H1 (cell line): Measurements from ENCODE around the gene STIM1. TPM values are rescaled to one million over a fixed set of nuclear protein-coding genes. Genes with fewer than 3 reads are reported as not detected.

Experiments used
- CTCF ChIA-PET: fragments of 300-600 bp; sonication (Branson Sonifier 250); formaldehyde crosslinking; loops from one replicate; lab custom pipeline; 2021; ENCODE audit not compliant: partially characterized antibody; lab: Charles Lee
- POLR2A ChIA-PET: fragments of 300-600 bp; sonication (Branson Sonifier 250); formaldehyde crosslinking; loops from one replicate; lab custom pipeline; 2021; ENCODE audit warnings: inconsistent platforms; ENCODE audit not compliant: partially characterized antibody; lab: Charles Lee
- DNase-seq, 2 experiments: peaks; one replicate each; pipeline versions ENCODE4 v3.0.0 to v3.0.0-alpha.2; 2010 to 2022; ENCODE audit warnings: low spot score in 2 of 2, low read depth in 1 of 2, mixed read lengths in 1 of 2
- FAIRE-seq: peaks from 2 replicates; lab custom pipeline; 2011; peaks lifted over from hg19 to GRCh38; lab: Jason Lieb, UNC
- H2AFZ ChIP-seq: 2 replicates; pipeline ENCODE4 v1.8.1; 2012; ENCODE audit warnings: low read length, inconsistent platforms
- H2AK5ac ChIP-seq: 2 replicates; pipeline ENCODE4 v1.6.1; 2013; ENCODE audit warnings: low read depth, low read length
- H2BK120ac ChIP-seq: replicated peaks from 2 replicates; pipeline ENCODE3; 2013; ENCODE audit warnings: low read depth, low read length, inconsistent platforms
- H2BK12ac ChIP-seq: 2 replicates; pipeline ENCODE4 v1.6.1; 2013; ENCODE audit warnings: low read depth, low read length
- H2BK15ac ChIP-seq: 2 replicates; pipeline ENCODE4 v1.6.1; 2013; ENCODE audit warnings: low read length
- H2BK20ac ChIP-seq: 2 replicates; pipeline ENCODE4 v1.6.1; 2013; ENCODE audit warnings: low read length
- H2BK5ac ChIP-seq: 2 replicates; pipeline ENCODE4 v1.6.1; 2013; ENCODE audit warnings: low read depth, low read length
- H3K14ac ChIP-seq: 2 replicates; pipeline ENCODE4 v1.6.1; 2013; ENCODE audit warnings: inconsistent platforms; ENCODE audit not compliant: insufficient read length
- H3K18ac ChIP-seq: 2 replicates; pipeline ENCODE4 v1.6.1; 2013; ENCODE audit warnings: low read length; ENCODE audit errors: extremely low read depth
- H3K23ac ChIP-seq: 2 replicates; pipeline ENCODE4 v1.6.1; 2013; ENCODE audit warnings: inconsistent platforms; ENCODE audit not compliant: insufficient read length
- H3K23me2 ChIP-seq: 2 replicates; pipeline ENCODE4 v1.6.1; 2013; ENCODE audit warnings: low read depth, low read length
- H3K27ac ChIP-seq: 2 replicates; pipeline ENCODE4 v1.6.1; 2011; ENCODE audit warnings: low read depth, low read length, inconsistent platforms
- H3K27me3 ChIP-seq, 4 experiments: replicated peaks in 1 of 4; 1 replicate in 1 of 4; 2 replicates in 3 of 4; pipeline versions ENCODE4 v1.6.1 to v1.8.1; 2011 to 2013; ENCODE audit warnings: low read length in 3 of 4, mild to moderate bottlenecking in 3 of 4, inconsistent platforms in 2 of 4, mixed read lengths in 2 of 4, moderate library complexity in 1 of 4; ENCODE audit not compliant: control insufficient read depth in 3 of 4, insufficient read depth in 3 of 4; ENCODE audit errors: extremely low read depth in 1 of 4
- H3K36me3 ChIP-seq, 4 experiments: 2 replicates each; pipeline versions ENCODE4 v1.6.1 to v1.8.1; 2011 to 2013; ENCODE audit warnings: mild to moderate bottlenecking in 4 of 4, low read length in 3 of 4, moderate library complexity in 2 of 4, control low read depth in 1 of 4, inconsistent platforms in 1 of 4; ENCODE audit not compliant: insufficient read depth in 4 of 4, control insufficient read depth in 2 of 4
- H3K4ac ChIP-seq: replicated peaks from 2 replicates; pipeline ENCODE3; 2013; ENCODE audit warnings: low read length, low read depth, mixed read lengths, inconsistent platforms; ENCODE audit not compliant: insufficient read length
- H3K4me1 ChIP-seq, 4 experiments: replicated peaks in 1 of 4; 1 replicate in 1 of 4; 2 replicates in 3 of 4; pipeline versions ENCODE4 v1.6.1 to v1.8.1; 2011 to 2013; ENCODE audit warnings: low read length in 3 of 4, inconsistent platforms in 2 of 4, mixed read lengths in 1 of 4; ENCODE audit not compliant: insufficient read depth in 4 of 4, control insufficient read depth in 3 of 4
- H3K4me2 ChIP-seq, 2 experiments: 2 replicates each; pipeline versions ENCODE4 v1.6.1 to v1.8.1; 2011 to 2013; ENCODE audit warnings: low read depth in 2 of 2, low read length in 2 of 2, control low read depth in 1 of 2, inconsistent platforms in 1 of 2, mild to moderate bottlenecking in 1 of 2; ENCODE audit not compliant: insufficient read depth in 1 of 2
- H3K4me3 ChIP-seq, 4 experiments: fragments of 200-600, 300-600 bp in 1 of 4; sonication (generic), shearing (Covaris generic), sonication (Bioruptor Twin) in 1 of 4; 2 replicates each; pipeline versions ENCODE4 v1.5.1 to v1.8.1; 2011 to 2016; ENCODE audit warnings: low read length in 4 of 4, low read depth in 3 of 4, control low read depth in 2 of 4, inconsistent platforms in 2 of 4, mild to moderate bottlenecking in 2 of 4, mixed read lengths in 1 of 4, moderate library complexity in 1 of 4; ENCODE audit not compliant: insufficient read depth in 2 of 4; ENCODE audit errors: extremely low read depth in 1 of 4
- H3K56ac ChIP-seq: replicated peaks from 2 replicates; pipeline ENCODE3; 2013; ENCODE audit warnings: low read depth, mild to moderate bottlenecking, mixed read lengths, low read length, inconsistent platforms; ENCODE audit not compliant: insufficient read length
- H3K79me1 ChIP-seq: 2 replicates; pipeline ENCODE4 v1.6.1; 2013; ENCODE audit warnings: low read depth, low read length, control low read depth
- H3K79me2 ChIP-seq, 2 experiments: 2 replicates each; pipeline versions ENCODE4 v1.6.1 to v1.8.1; 2012 to 2013; ENCODE audit warnings: low read length in 2 of 2, mild to moderate bottlenecking in 2 of 2, inconsistent platforms in 1 of 2; ENCODE audit not compliant: insufficient read depth in 2 of 2, control insufficient read depth in 1 of 2
- H3K9ac ChIP-seq, 4 experiments: replicated peaks in 1 of 4; 1 replicate in 1 of 4; 2 replicates in 3 of 4; pipeline versions ENCODE4 v1.6.1 to v1.8.1; 2011 to 2013; ENCODE audit warnings: low read depth in 3 of 4, low read length in 3 of 4, control low read depth in 2 of 4, mild to moderate bottlenecking in 2 of 4, moderate library complexity in 2 of 4, inconsistent platforms in 1 of 4; ENCODE audit errors: extremely low read depth in 1 of 4
- H3K9me3 ChIP-seq, 2 experiments: 2 replicates each; pipeline versions ENCODE4 v1.6.1 to v1.8.1; 2012 to 2013; ENCODE audit warnings: mild to moderate bottlenecking in 2 of 2, moderate library complexity in 2 of 2, control low read depth in 1 of 2, inconsistent platforms in 1 of 2, low read depth in 1 of 2, low read length in 1 of 2, mixed read lengths in 1 of 2; ENCODE audit not compliant: insufficient read depth in 2 of 2
- H4K20me1 ChIP-seq, 2 experiments: replicated peaks in 1 of 2; 2 replicates each; pipeline versions ENCODE3 to v1.8.1; 2011 to 2013; ENCODE audit warnings: inconsistent platforms in 2 of 2, low read length in 2 of 2, mild to moderate bottlenecking in 1 of 2; ENCODE audit not compliant: insufficient read depth in 2 of 2, control insufficient read depth in 1 of 2
- H4K5ac ChIP-seq: 2 replicates; pipeline ENCODE4 v1.6.1; 2013; ENCODE audit warnings: low read length, low read depth, mixed read lengths, inconsistent platforms; ENCODE audit not compliant: insufficient read length
- H4K8ac ChIP-seq: 2 replicates; pipeline ENCODE4 v1.8.0; 2013; ENCODE audit warnings: mild to moderate bottlenecking, moderate library complexity, low read length, inconsistent platforms; ENCODE audit not compliant: insufficient read depth; ENCODE audit errors: extremely low read depth
- H4K91ac ChIP-seq: replicated peaks from 2 replicates; pipeline ENCODE3; 2013; ENCODE audit warnings: low read length, mixed read lengths, inconsistent platforms; ENCODE audit not compliant: insufficient read length
- HDAC2 ChIP-seq, 2 experiments: fragments of 300-600 bp in 1 of 2; sonication (generic) in 1 of 2; IDR thresholded peaks; 2 replicates each; pipeline ENCODE4 v1.6.1; 2011 to 2012; ENCODE audit warnings: low read depth in 2 of 2, low read length in 2 of 2, mild to moderate bottlenecking in 2 of 2, moderate library complexity in 2 of 2, borderline replicate concordance in 1 of 2, inconsistent platforms in 1 of 2
- HDAC6 ChIP-seq: IDR thresholded peaks from one replicate; pipeline ENCODE4 v1.7.1; 2012; ENCODE audit warnings: low read depth, mild to moderate bottlenecking, inconsistent platforms, low read length, moderate library complexity
- POLR2A ChIP-seq, 2 experiments: IDR thresholded peaks; 1 replicate in 1 of 2; 2 replicates in 1 of 2; pipeline ENCODE4 v1.6.1; 2011; ENCODE audit warnings: low read depth in 2 of 2, low read length in 2 of 2, mild to moderate bottlenecking in 2 of 2; ENCODE audit errors: control extremely low read depth in 1 of 2
- SIX5 ChIP-seq: IDR thresholded peaks from 2 replicates; pipeline ENCODE4 v1.6.1; 2011; ENCODE audit warnings: mild to moderate bottlenecking, low read depth, low read length
- SP1 ChIP-seq: IDR thresholded peaks from 2 replicates; pipeline ENCODE4 v1.6.1; 2011; ENCODE audit warnings: low read depth, low read length
- SUZ12 ChIP-seq: fragments of 200-600 bp; sonication (generic); IDR thresholded peaks from 2 replicates; pipeline ENCODE4 v1.6.1; 2012; ENCODE audit warnings: mild to moderate bottlenecking, inconsistent platforms, low read length, moderate library complexity, mixed read lengths
- YY1 ChIP-seq: IDR thresholded peaks from 2 replicates; pipeline ENCODE4 v1.6.1; 2011; ENCODE audit warnings: low read depth, mild to moderate bottlenecking, low read length
- WGBS, 2 experiments: shearing (Covaris generic) in 1 of 2; methylation state at CpG; one replicate each; pipeline versions ENCODE4 v1.1.6 to v1.1.7; 2013 to 2015; ENCODE audit warnings: low lambda C conversion rate in 2 of 2, mixed read lengths in 2 of 2, inconsistent platforms in 1 of 2, low coverage in 1 of 2, missing lambda C conversion rate in 1 of 2; ENCODE audit not compliant: insufficient replicate concordance in 2 of 2, insufficient coverage in 1 of 2, insufficient read length in 1 of 2; ENCODE audit errors: extremely low coverage in 1 of 2, missing lambda C conversion rate in 1 of 2; 5-methylcytosine and 5-hydroxymethylcytosine counted together
- polyA plus RNA-seq, 7 experiments: library from polyadenylated mRNA; depleted of rRNA in 3 of 7; stranded (reverse) in 5 of 7; unstranded in 2 of 7; fragments of >200 nt in 5 of 7; fragments of 200-250 nt in 2 of 7; gene quantifications; 1 replicate in 5 of 7; 2 replicates in 1 of 7; 4 replicates in 1 of 7; pipeline versions ENCODE4 v1.2.1 to v1.2.3, GENCODE V29; 2011 to 2013; ENCODE audit warnings: missing spikeins in 2 of 7, mixed read lengths in 2 of 7
- total RNA-seq: library from RNA; stranded (reverse); fragmentation: NEBNext Ultra II Directional; extraction: Animal tissue kit (Norgen Biotek cat#: 25700); gene quantifications from 2 replicates; pipeline ENCODE4 v1.2.1, GENCODE V29; 2021

The STIM1 gene
- total and polyA plus RNA-seq, 2 of the 8 experiments (the other 6 are each of a cell fraction or from before 2014, with no cell fraction given), result 11.1 to 12.2 TPM

DNA sequence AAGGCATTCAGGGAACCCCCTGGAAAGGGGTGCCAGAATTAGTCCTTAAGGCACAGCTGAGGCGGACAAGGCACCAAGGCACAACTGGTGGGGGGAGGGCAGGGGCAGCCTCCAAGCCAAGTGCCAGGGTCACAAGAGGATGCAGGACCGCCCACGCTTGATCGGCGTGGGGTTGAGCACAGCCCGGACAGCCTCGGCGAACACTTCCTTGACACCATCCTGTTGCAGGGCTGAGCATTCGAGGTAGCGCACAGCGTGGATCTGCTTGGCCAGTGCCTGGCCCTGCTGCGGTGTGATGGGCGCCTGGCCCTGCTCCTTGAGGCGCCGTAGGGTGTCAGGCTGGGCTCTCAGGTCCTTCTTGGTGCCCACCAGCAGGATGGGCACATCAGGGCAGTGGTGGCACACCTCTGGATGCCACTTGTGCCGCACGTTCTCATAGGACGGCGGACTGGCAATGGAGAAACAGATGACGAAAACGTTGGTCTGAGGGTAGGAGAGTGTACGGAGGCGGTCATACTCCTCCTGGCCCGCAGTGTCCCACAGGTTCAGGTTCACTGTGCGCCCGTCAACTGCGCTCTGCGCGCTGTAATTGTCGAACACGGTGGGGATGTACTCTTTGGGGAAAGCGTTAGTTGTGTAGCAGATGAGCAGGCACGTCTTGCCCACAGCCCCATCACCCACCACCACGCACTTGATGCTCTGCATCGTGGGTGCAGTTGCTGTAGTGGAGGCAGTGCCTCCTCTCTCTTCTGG lies 27.9 kb upstream of the STIM1 start:
- ChIA-PET POLR2A (interaction anchor here (0.7 to 3.3 kb wide), 6 partner anchors 11 to 128 kb away, joined by 3 to 29 read pairs (median 5); partner anchors contain the start of genes PGAP2, RHOG and STIM1), CTCF (interaction anchor here (0.9 to 3.5 kb wide), 8 partner anchors 8 to 246 kb away, joined by 3 to 61 read pairs (median 8); partner anchors contain the start of genes PGAP2 and RHOG)
- Histone ChIP-seq H3K79me2 (peaks cover 0 to 7% of the 10 kb centered on the region in 2 experiments; a peak in 2 of 4 replicates), H2BK15ac (peak overlapping the region; percentile 34; the same call in 1 of the 2 replicates), H3K18ac (peak overlapping the region; percentile 7; the same call in 1 of the 2 replicates), H3K56ac (no peak overlapping the region), H2BK12ac (peak overlapping the region; percentile 52; the same call in 1 of the 2 replicates), H2BK120ac (no peak overlapping the region), H2BK20ac (no peak overlapping the region), H3K23me2 (peaks cover 2% of the 10 kb centered on the region; the same call in 1 of the 2 replicates), H3K79me1 (peaks cover 5% of the 10 kb centered on the region; the same call in 1 of the 2 replicates), H2AFZ (no peak overlapping the region), H3K4me1 (peaks cover 22 to 32% (median 24%) of the 10 kb centered on the region in 4 experiments), H4K20me1 (peaks cover 6 to 9% of the 10 kb centered on the region in 2 experiments), H4K91ac (peak overlapping the region; percentile 25), H3K9ac (no peak overlapping the region; a peak in 1 of 7 replicates), H2AK5ac (0 out of 2 replicates have a peak overlapping the region, but pooled peaks have one; percentile 30), H4K8ac (no peak overlapping the region), H3K4me2 (peak overlapping the region; percentile 36 to 74; a peak in 3 of 4 replicates), H3K9me3 (no peaks in the 10 kb centered on the region), H3K27ac (peak overlapping the region; percentile 54; the same call in 1 of the 2 replicates), H3K27me3 (no peaks in the 10 kb centered on the region), H4K5ac (peak overlapping the region; percentile 2), H3K36me3 (peaks cover 4 to 19% (median 8%) of the 10 kb centered on the region in 4 experiments; a peak in 7 of 8 replicates), H3K14ac (no peak overlapping the region), H3K4me3 (no peak overlapping the region; a peak in 1 of 8 replicates), H3K23ac (no peak overlapping the region), H2BK5ac (peak overlapping the region; percentile 16; the same call in 1 of the 2 replicates), H3K4ac (no peak overlapping the region)
- FAIRE-seq (no peak), DNase-seq (no peak)
- WGBS, 2 experiments, result 89% methylated on average over 30 of the region's 35 CpGs; no CpG with 5 or more reads in 1 of the 2 experiments
- no peak for TF ChIP-seq HDAC6
- no peak for TF ChIP-seq YY1
- no peak for TF ChIP-seq POLR2A (IDR thresholded peaks at IDR 0.05; ENCODE audit: control extremely low read depth in 1 of 2, low read depth in 2 of 2, low read length in 2 of 2)
- no peak for TF ChIP-seq SIX5
- TF ChIP-seq HDAC2 (IDR thresholded peaks at IDR 0.05; ENCODE audit: borderline replicate concordance in 1 of 2, low read depth in 2 of 2, low read length in 2 of 2), result no peak
- no peak for TF ChIP-seq SP1
- no peak for TF ChIP-seq SUZ12
